ENCODE results near the gene CCDC27.

CCDC27 gene

GRCh38 chr1:3774946-3775489 is 22.8 kb downstream of the CCDC27 start:
- TF ChIP-seq, protein P1, sequence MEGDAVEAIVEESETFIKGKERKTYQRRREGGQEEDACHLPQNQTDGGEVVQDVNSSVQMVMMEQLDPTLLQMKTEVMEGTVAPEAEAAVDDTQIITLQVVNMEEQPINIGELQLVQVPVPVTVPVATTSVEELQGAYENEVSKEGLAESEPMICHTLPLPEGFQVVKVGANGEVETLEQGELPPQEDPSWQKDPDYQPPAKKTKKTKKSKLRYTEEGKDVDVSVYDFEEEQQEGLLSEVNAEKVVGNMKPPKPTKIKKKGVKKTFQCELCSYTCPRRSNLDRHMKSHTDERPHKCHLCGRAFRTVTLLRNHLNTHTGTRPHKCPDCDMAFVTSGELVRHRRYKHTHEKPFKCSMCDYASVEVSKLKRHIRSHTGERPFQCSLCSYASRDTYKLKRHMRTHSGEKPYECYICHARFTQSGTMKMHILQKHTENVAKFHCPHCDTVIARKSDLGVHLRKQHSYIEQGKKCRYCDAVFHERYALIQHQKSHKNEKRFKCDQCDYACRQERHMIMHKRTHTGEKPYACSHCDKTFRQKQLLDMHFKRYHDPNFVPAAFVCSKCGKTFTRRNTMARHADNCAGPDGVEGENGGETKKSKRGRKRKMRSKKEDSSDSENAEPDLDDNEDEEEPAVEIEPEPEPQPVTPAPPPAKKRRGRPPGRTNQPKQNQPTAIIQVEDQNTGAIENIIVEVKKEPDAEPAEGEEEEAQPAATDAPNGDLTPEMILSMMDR (IDR thresholded peaks at IDR 0.05; ENCODE audit: low read depth, low read length, missing control alignments) = no peak
- no peak overlapping the region for H3K4me3 ChIP-seq (ENCODE audit: low read depth, low read length)
- in situ Hi-C loops (cut with HindIII; ENCODE audit: low sequenced_read_pairs) = loop anchor here (5.0 kb wide), 1 partner anchor 128 kb away; no protein-coding TSS in a partner anchor
- no peak for DNase-seq (ENCODE audit: low read depth)

- H3K4me3 ChIP-seq (ENCODE audit: low read depth, low read length) = no peak overlapping the region
- in situ Hi-C loops (cut with HindIII; ENCODE audit: low sequenced_read_pairs) = no loop called here
- TF ChIP-seq, protein P1 (IDR thresholded peaks at IDR 0.05; ENCODE audit: low read depth, low read length, missing control alignments) = no peak
- peak; percentile 31 for DNase-seq (ENCODE audit: low read depth)
These were observed 23.4 kb downstream of the CCDC27 start for GRCh38 chr1:3775490-3776230.

DNA sequence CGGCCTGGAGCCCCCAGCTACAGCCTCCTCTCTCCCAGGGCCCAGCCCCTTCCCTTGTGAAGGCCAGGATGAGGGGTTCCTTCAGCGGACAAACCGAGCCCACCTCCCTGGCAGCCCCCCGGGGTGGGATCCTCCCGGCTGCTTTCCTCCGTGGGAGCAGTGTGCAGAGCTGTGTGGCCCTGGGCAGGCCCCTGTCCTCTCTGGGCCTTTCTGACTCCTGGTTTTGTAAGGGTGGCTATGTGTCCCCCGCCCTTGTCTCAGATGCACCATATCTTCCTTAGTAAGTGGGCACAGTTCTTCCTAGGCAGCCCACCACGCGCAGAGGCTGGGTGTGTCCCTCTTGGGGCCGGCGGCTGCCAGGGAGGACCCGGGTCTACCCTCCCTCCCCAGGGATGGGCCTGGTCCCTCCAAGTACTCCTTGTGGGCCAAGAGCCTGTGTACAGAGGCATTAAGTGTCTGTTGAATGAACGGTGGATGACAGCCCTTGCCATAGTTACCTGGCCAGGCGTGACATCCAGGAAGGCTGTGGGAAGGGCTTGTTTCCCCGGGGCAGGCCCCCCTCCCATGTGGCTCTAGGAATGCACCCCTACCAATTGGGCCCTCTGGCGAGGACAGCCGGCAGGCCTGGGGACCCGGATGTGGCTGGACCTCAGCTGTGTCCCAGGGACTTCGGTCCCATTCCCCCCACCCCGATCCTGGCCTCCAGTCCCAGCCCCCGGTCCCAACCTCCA is 24.1 kb downstream of the CCDC27 start:
- TF ChIP-seq, protein P1 (IDR thresholded peaks at IDR 0.05; ENCODE audit: low read depth, low read length, missing control alignments) = no peak
- no peak overlapping the region for H3K4me3 ChIP-seq (ENCODE audit: low read depth, low read length)
- no peak for DNase-seq (ENCODE audit: low read depth)
- in situ Hi-C loops (cut with HindIII; ENCODE audit: low sequenced_read_pairs) = no loop called here

GRCh38 chr1:3777078-3777547 is 24.9 kb downstream of the CCDC27 start:
- no peak overlapping the region for H3K4me3 ChIP-seq (ENCODE audit: low read depth, low read length)
- in situ Hi-C loops (cut with HindIII; ENCODE audit: low sequenced_read_pairs) = no loop called here
- no peak for DNase-seq (ENCODE audit: low read depth)
- TF ChIP-seq, protein P1 (IDR thresholded peaks at IDR 0.05; ENCODE audit: low read depth, low read length, missing control alignments) = no peak

- TF ChIP-seq, protein P1 (IDR thresholded peaks at IDR 0.05; ENCODE audit: low read depth, low read length, missing control alignments) = no peak
- in situ Hi-C loops (cut with HindIII; ENCODE audit: low sequenced_read_pairs) = no loop called here
- no peak overlapping the region for H3K4me3 ChIP-seq (ENCODE audit: low read depth, low read length)
- no peak for DNase-seq (ENCODE audit: low read depth)
These were observed 25.7 kb downstream of the CCDC27 start for GRCh38 chr1:3777647-3778589.
